OCI-LY3 (cell line): ENCODE measurements around the gene AMER3.

ENCODE experiments used
- CTCF ChIP-seq: fragments of 200-600, 300-600 bp; sonication (generic); IDR thresholded peaks from 2 replicates; pipeline ENCODE4 v1.5.1; 2014; ENCODE audit warnings: antibody characterized with exemption, low read length, low read depth
- EZH2phosphoT487 ChIP-seq: fragments of 200-600 bp; shearing (Covaris generic); IDR thresholded peaks from 2 replicates; pipeline ENCODE4 v1.6.1; 2018; ENCODE audit warnings: antibody characterized with exemption, mixed run types, low read depth

GRCh38 chr2:130808482-130809268 is 53.3 kb downstream of the AMER3 start:
- no peak for TF ChIP-seq CTCF
- TF ChIP-seq EZH2phosphoT487 = no peak
